Activated naive CD8-positive, alpha-beta T cell (primary cell): ENCODE results near the gene GMDS.

Experiments used
- H3K27ac Mint-ChIP-seq: one replicate; pipeline ENCODE4 v1.8.0; 2021; ENCODE audit warnings: mixed read lengths
- H3K27me3 Mint-ChIP-seq: one replicate; pipeline ENCODE4 v1.8.0; 2021; ENCODE audit warnings: mixed read lengths
- H3K36me3 Mint-ChIP-seq: one replicate; pipeline ENCODE4 v1.8.0; 2021; ENCODE audit warnings: mixed read lengths
- H3K4me1 Mint-ChIP-seq: one replicate; pipeline ENCODE4 v1.8.0; 2021; ENCODE audit warnings: low read depth, mixed read lengths
- H3K4me3 Mint-ChIP-seq: one replicate; pipeline ENCODE4 v1.8.0; 2021; ENCODE audit warnings: mild to moderate bottlenecking, mixed read lengths
- H3K9me3 Mint-ChIP-seq: one replicate; pipeline ENCODE4 v1.8.0; 2021; ENCODE audit warnings: low read depth, mixed read lengths

The GMDS gene

GRCh38 chr6:1834646-1835516 is 410.5 kb downstream of the GMDS start:
- no peaks in the 10 kb centered on the region for H3K27me3 Mint-ChIP-seq
- peaks cover 9% of the 10 kb centered on the region for H3K9me3 Mint-ChIP-seq
- H3K27ac Mint-ChIP-seq = no peak overlapping the region
- H3K4me1 Mint-ChIP-seq = no peaks in the 10 kb centered on the region
- peaks cover 12% of the 10 kb centered on the region for H3K36me3 Mint-ChIP-seq
- no peak overlapping the region for H3K4me3 Mint-ChIP-seq

GRCh38 chr6:1834207-1834606 is 411.2 kb downstream of the GMDS start:
- no peaks in the 10 kb centered on the region for H3K27me3 Mint-ChIP-seq
- H3K4me3 Mint-ChIP-seq = no peak overlapping the region
- H3K36me3 Mint-ChIP-seq = peaks cover 12% of the 10 kb centered on the region
- no peaks in the 10 kb centered on the region for H3K4me1 Mint-ChIP-seq
- H3K27ac Mint-ChIP-seq = no peak overlapping the region
- peaks cover 9% of the 10 kb centered on the region for H3K9me3 Mint-ChIP-seq

GRCh38 chr6:1832844-1833787 is 412.3 kb downstream of the GMDS start:
- Mint-ChIP-seq H3K4me1 (no peaks in the 10 kb centered on the region), H3K4me3 (no peak overlapping the region), H3K27ac (no peak overlapping the region), H3K9me3 (peaks cover 18% of the 10 kb centered on the region), H3K27me3 (no peaks in the 10 kb centered on the region), H3K36me3 (peaks cover 21% of the 10 kb centered on the region)

GRCh38 chr6:1832358-1832757 is 413.0 kb downstream of the GMDS start:
- Mint-ChIP-seq H3K9me3 (peaks cover 24% of the 10 kb centered on the region), H3K27me3 (no peaks in the 10 kb centered on the region), H3K36me3 (peaks cover 27% of the 10 kb centered on the region), H3K27ac (no peak overlapping the region), H3K4me3 (no peak overlapping the region), H3K4me1 (no peaks in the 10 kb centered on the region)

GRCh38 chr6:1827984-1828793 is 417.2 kb downstream of the GMDS start:
- no peak overlapping the region for H3K4me3 Mint-ChIP-seq
- H3K27ac Mint-ChIP-seq = no peak overlapping the region
- no peaks in the 10 kb centered on the region for H3K4me1 Mint-ChIP-seq
- H3K36me3 Mint-ChIP-seq = peaks cover 27% of the 10 kb centered on the region
- H3K9me3 Mint-ChIP-seq = peaks cover 24% of the 10 kb centered on the region
- no peaks in the 10 kb centered on the region for H3K27me3 Mint-ChIP-seq

- peaks cover 21% of the 10 kb centered on the region for H3K36me3 Mint-ChIP-seq
These were observed 419.5 kb downstream of the GMDS start for GRCh38 chr6:1825926-1826325.

GRCh38 chr6:1825277-1825676 is 420.1 kb downstream of the GMDS start:
- H3K4me3 Mint-ChIP-seq = no peak overlapping the region
- H3K4me1 Mint-ChIP-seq = no peaks in the 10 kb centered on the region

More at GRCh38 chr6:1825926-1826325, 419.5 kb downstream of the GMDS start:
- Mint-ChIP-seq H3K27me3 (no peaks in the 10 kb centered on the region), H3K27ac (no peak overlapping the region), H3K4me3 (no peak overlapping the region), H3K9me3 (peaks cover 20% of the 10 kb centered on the region), H3K4me1 (no peaks in the 10 kb centered on the region)

GRCh38 chr6:1821513-1822183 is 423.8 kb downstream of the GMDS start:
- no peak overlapping the region for H3K4me3 Mint-ChIP-seq
- peaks cover 2% of the 10 kb centered on the region for H3K36me3 Mint-ChIP-seq
- no peak overlapping the region for H3K27ac Mint-ChIP-seq
- no peaks in the 10 kb centered on the region for H3K9me3 Mint-ChIP-seq
- no peaks in the 10 kb centered on the region for H3K4me1 Mint-ChIP-seq
- H3K27me3 Mint-ChIP-seq = no peaks in the 10 kb centered on the region

More at GRCh38 chr6:1825277-1825676, 420.1 kb downstream of the GMDS start:
- peaks cover 19% of the 10 kb centered on the region for H3K9me3 Mint-ChIP-seq
- no peaks in the 10 kb centered on the region for H3K27me3 Mint-ChIP-seq
- peaks cover 18% of the 10 kb centered on the region for H3K36me3 Mint-ChIP-seq
- H3K27ac Mint-ChIP-seq = no peak overlapping the region

- Mint-ChIP-seq H3K9me3 (no peaks in the 10 kb centered on the region), H3K27ac (no peak overlapping the region), H3K36me3 (peaks cover 2% of the 10 kb centered on the region), H3K4me1 (no peaks in the 10 kb centered on the region), H3K27me3 (no peaks in the 10 kb centered on the region), H3K4me3 (no peak overlapping the region)
These were observed 424.3 kb downstream of the GMDS start for GRCh38 chr6:1821164-1821512.

- no peaks in the 10 kb centered on the region for H3K9me3 Mint-ChIP-seq
- H3K4me3 Mint-ChIP-seq = no peak overlapping the region
- no peaks in the 10 kb centered on the region for H3K4me1 Mint-ChIP-seq
- H3K27ac Mint-ChIP-seq = no peak overlapping the region
- H3K36me3 Mint-ChIP-seq = peaks cover 2% of the 10 kb centered on the region
- no peaks in the 10 kb centered on the region for H3K27me3 Mint-ChIP-seq
These were observed 424.7 kb downstream of the GMDS start for GRCh38 chr6:1820714-1821113.

GRCh38 chr6:1820165-1820564 is 425.2 kb downstream of the GMDS start:
- H3K4me3 Mint-ChIP-seq = no peak overlapping the region
- no peaks in the 10 kb centered on the region for H3K9me3 Mint-ChIP-seq
- H3K27me3 Mint-ChIP-seq = no peaks in the 10 kb centered on the region
- H3K36me3 Mint-ChIP-seq = peaks cover 2% of the 10 kb centered on the region
- H3K27ac Mint-ChIP-seq = no peak overlapping the region
- no peaks in the 10 kb centered on the region for H3K4me1 Mint-ChIP-seq

- Mint-ChIP-seq H3K36me3 (peaks cover 2% of the 10 kb centered on the region), H3K9me3 (no peaks in the 10 kb centered on the region), H3K4me3 (no peak overlapping the region), H3K27me3 (no peaks in the 10 kb centered on the region), H3K4me1 (no peaks in the 10 kb centered on the region), H3K27ac (no peak overlapping the region)
These were observed 426.4 kb downstream of the GMDS start for GRCh38 chr6:1819007-1819406.

GRCh38 chr6:1817033-1817761 is 428.2 kb downstream of the GMDS start:
- peaks cover 2% of the 10 kb centered on the region for H3K36me3 Mint-ChIP-seq

More at GRCh38 chr6:1817033-1817761, 428.2 kb downstream of the GMDS start:
- Mint-ChIP-seq H3K4me3 (no peak overlapping the region), H3K27me3 (no peaks in the 10 kb centered on the region), H3K27ac (no peak overlapping the region), H3K4me1 (no peaks in the 10 kb centered on the region), H3K9me3 (no peaks in the 10 kb centered on the region)
